ENCODE results near the gene FBRS. TPM values are rescaled to one million over a fixed set of nuclear protein-coding genes. Genes with fewer than 3 reads are reported as not detected.

The FBRS gene
- 9.2 TPM for polyA plus RNA-seq (2013, experiment 1 of 2)
- 12.8 TPM for polyA plus RNA-seq (2013, experiment 2 of 2)

GRCh38 chr16:30657866-30658730 is at the start of gene FBRS:
Gene FBRS, plus strand, starts transcription at chr16:30658431. Its CDS starts 1,088 bp downstream, at chr16:30659519.
- peak within 1 kb of the TSS; percentile 95 for H3K27ac ChIP-seq (ENCODE audit: low read depth, low read length)
- peaks cover 24% of the 10 kb centered on the region for H3K36me3 ChIP-seq (ENCODE audit: insufficient read depth, low read length)
- H3K4me1 ChIP-seq (ENCODE audit: insufficient read depth, low read length), result peaks cover 5% of the 10 kb centered on the region; the same call in 1 of the 2 replicates
- peaks cover 46% of the 10 kb centered on the region for H3K27me3 ChIP-seq (ENCODE audit: insufficient read depth, low read length)
- H3K9ac ChIP-seq (ENCODE audit: low read depth, low read length), result peak within 1 kb of the TSS; percentile 75
- under 1% methylated on average over 85 of the region's 86 CpGs for WGBS
- H3K9me3 ChIP-seq (ENCODE audit: insufficient read depth, low read depth, low read length), result no peaks in the 10 kb centered on the region
- H3K4me3 ChIP-seq (ENCODE audit: low read length), result peak within 1 kb of the TSS; percentile 80

DNA sequence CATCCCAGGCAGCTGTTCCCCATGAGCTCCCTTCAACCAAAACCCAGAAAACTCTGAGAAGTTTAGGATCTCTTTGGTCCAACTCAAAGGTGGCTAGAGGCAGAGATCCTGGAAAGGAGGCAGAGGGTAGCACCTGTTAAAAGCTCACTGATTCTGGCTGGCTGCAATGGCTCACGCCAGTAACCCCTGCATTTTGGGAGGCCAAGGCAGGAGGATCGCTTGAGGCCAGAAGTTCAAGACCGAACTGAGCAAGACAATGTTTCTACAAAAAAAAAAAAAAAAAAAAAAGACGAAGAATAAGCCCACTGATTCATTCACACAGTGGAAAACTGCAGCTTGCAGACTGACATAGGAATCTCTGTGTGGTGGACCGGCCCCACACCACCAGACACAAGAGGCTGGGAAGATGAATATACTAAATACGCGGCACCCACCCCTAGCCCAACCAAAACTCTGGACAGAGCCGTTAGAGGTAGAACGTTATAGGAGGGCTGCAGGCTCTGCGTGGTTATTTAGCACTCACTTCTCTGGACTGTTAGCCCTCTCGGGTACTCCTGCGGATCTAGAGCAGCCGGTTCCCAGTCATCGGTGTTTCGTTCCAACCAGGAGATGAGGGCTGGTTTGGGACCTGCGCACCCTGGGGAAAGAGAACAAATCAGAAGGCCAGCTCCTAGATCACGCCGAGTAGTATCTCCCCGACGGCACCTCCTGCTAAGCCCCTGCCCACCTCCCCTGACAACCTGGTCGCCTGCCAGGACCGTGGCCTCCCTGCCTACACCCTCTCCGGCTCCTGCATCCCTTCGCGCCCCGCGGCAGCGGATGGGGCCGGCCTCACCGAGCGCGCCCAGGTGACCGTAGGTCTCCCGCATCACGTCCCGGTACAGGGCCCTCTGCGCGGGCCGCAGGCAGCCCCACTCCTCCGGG is 49.0 kb upstream of the FBRS start:
- Histone ChIP-seq H3K9me3 (ENCODE audit: insufficient read depth, low read depth, low read length) (no peaks in the 10 kb centered on the region), H3K27me3 (ENCODE audit: insufficient read depth, low read length) (no peaks in the 10 kb centered on the region), H3K36me3 (ENCODE audit: insufficient read depth, low read length) (peaks cover 26% of the 10 kb centered on the region), H3K4me3 (ENCODE audit: low read length) (peak overlapping the region; percentile 84), H3K9ac (ENCODE audit: low read depth, low read length) (peak overlapping the region; percentile 97), H3K27ac (ENCODE audit: low read depth, low read length) (peak overlapping the region; percentile 91), H3K4me1 (ENCODE audit: insufficient read depth, low read length) (no peaks in the 10 kb centered on the region)
- 13% methylated on average over 38 of the region's 40 CpGs for WGBS

DNA sequence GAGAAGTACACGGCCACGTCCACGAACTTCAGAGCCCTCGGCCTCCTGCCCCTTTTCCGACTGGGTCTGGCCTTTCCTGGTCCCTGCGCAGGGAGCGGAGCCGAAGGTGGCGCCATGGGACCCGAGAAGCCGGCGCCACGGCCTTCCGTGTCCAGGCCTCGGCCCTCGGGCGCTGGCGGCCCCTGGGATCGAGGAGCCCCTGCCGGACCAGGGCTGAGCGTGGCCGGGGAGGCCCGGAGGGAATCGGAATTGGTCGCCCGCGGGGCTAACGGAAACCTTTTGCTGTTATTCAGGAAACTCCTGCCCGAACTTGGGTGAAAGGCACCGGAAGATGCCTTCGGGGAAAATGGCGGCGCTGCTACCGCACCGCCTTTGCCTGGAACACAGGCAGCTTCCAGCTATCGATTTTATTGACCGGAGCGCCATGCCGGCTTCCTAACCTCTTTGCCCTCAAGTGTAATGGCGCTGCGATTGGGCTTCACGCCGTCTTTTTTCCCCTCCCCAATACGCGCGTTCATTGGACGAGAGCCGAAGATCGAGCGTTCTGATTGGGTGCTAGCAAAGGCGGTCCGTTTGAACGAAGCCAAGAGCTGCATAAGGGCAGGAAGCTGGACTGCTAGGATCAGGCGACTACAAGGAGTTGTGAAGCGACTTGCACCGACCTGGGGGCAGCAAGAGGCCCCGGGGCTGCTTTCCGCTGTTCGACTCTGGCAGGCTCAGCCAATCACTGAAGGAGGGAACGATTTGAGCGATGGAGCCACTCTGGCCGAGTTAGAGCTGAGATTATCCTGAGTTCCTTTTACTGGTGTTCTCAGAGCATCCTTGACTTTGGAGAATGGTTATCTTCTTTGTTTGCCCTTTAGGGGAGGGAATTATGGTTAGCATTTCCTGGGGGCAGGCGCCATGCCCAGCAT is 48.0 kb upstream of the FBRS start, which contains the start of gene ZNF689:
Gene ZNF689, minus strand, starts transcription at position 464 of the 914 bp plus-strand sequence. Its CDS starts 348 bp downstream, at position 116.
- no peaks in the 10 kb centered on the region for H3K4me1 ChIP-seq (ENCODE audit: insufficient read depth, low read length)

GRCh38 chr16:30615358-30616091 is 42.7 kb upstream of the FBRS start:
- Histone ChIP-seq H3K4me1 (ENCODE audit: insufficient read depth, low read length) (no peaks in the 10 kb centered on the region), H3K9ac (ENCODE audit: low read depth, low read length) (no peak overlapping the region), H3K36me3 (ENCODE audit: insufficient read depth, low read length) (no peaks in the 10 kb centered on the region), H3K9me3 (ENCODE audit: insufficient read depth, low read depth, low read length) (no peaks in the 10 kb centered on the region), H3K4me3 (ENCODE audit: low read length) (no peak overlapping the region), H3K27me3 (ENCODE audit: insufficient read depth, low read length) (0 out of 2 replicates have a peak, but pooled peaks cover 5% of the 10 kb centered on the region), H3K27ac (ENCODE audit: low read depth, low read length) (no peak overlapping the region)
- 59% methylated on average over 12 of the region's 12 CpGs for WGBS

More for the DNA sequence above, 48.0 kb upstream of the FBRS start, which contains the start of gene ZNF689:
- H3K4me3 ChIP-seq (ENCODE audit: low read length), result peak within 1 kb of the TSS; percentile 84
- WGBS, result under 1% methylated on average over 62 of the region's 63 CpGs
- H3K27me3 ChIP-seq (ENCODE audit: insufficient read depth, low read length), result no peaks in the 10 kb centered on the region
- peaks cover 17% of the 10 kb centered on the region for H3K36me3 ChIP-seq (ENCODE audit: insufficient read depth, low read length)
- no peaks in the 10 kb centered on the region for H3K9me3 ChIP-seq (ENCODE audit: insufficient read depth, low read depth, low read length)
- peak within 1 kb of the TSS; percentile 97 for H3K9ac ChIP-seq (ENCODE audit: low read depth, low read length)
- peak within 1 kb of the TSS; percentile 91 for H3K27ac ChIP-seq (ENCODE audit: low read depth, low read length)

- Histone ChIP-seq H3K9me3 (ENCODE audit: insufficient read depth, low read depth, low read length) (no peaks in the 10 kb centered on the region), H3K4me3 (ENCODE audit: low read length) (no peak overlapping the region), H3K4me1 (ENCODE audit: insufficient read depth, low read length) (no peaks in the 10 kb centered on the region), H3K27ac (ENCODE audit: low read depth, low read length) (no peak overlapping the region), H3K9ac (ENCODE audit: low read depth, low read length) (no peak overlapping the region), H3K36me3 (ENCODE audit: insufficient read depth, low read length) (no peaks in the 10 kb centered on the region), H3K27me3 (ENCODE audit: insufficient read depth, low read length) (peaks cover 6% of the 10 kb centered on the region; the same call in 1 of the 2 replicates)
- 92% methylated on average over 4 of the region's 4 CpGs for WGBS
Observed at GRCh38 chr16:30619202-30619601, 39.0 kb upstream of the FBRS start.

DNA sequence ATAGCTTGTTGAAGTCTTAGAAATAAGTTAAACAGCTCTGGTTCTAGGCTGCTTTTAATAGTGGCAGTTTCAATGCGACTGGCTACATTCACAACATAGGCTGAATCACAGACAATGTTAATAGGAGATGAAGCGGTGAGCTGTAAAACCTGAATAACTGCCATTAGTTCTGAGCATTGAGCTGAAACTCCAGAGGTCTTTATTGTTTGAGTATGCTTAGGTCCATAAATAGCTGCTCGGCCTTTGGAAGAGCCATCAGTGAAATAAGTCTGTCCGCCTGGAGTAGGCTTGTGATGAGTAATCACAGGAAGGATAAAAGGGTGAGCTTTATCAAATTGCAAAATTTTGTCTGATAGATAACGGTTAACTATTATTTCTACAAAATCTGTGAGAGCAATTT is 38.6 kb upstream of the FBRS start:
- Histone ChIP-seq H3K9me3 (ENCODE audit: insufficient read depth, low read depth, low read length) (no peaks in the 10 kb centered on the region), H3K36me3 (ENCODE audit: insufficient read depth, low read length) (no peaks in the 10 kb centered on the region), H3K9ac (ENCODE audit: low read depth, low read length) (no peak overlapping the region), H3K27me3 (ENCODE audit: insufficient read depth, low read length) (peaks cover 6% of the 10 kb centered on the region; the same call in 1 of the 2 replicates), H3K4me3 (ENCODE audit: low read length) (no peak overlapping the region), H3K27ac (ENCODE audit: low read depth, low read length) (no peak overlapping the region), H3K4me1 (ENCODE audit: insufficient read depth, low read length) (no peaks in the 10 kb centered on the region)
- 97% methylated on average over 5 of the region's 5 CpGs for WGBS

DNA sequence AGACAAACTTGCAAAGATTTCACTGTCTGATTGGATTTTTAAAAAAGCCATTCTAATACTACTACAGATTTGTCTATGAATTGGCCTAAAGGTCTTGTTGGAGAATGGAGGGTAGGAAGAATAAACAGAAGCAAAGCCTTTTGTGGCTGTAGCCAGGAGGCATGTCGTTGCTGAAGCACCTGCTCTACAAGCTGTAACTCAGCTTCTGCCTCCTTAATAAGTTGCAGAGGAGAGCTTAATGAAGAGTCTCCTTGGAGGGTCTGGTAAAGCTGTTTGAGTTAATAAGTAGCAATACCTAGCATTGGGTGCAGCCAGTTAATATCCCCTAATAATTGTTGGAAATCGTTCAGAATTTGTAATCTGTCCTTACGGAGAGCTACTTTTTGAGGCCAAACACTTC is 38.1 kb upstream of the FBRS start:
- no peaks in the 10 kb centered on the region for H3K36me3 ChIP-seq (ENCODE audit: insufficient read depth, low read length)
- H3K27ac ChIP-seq (ENCODE audit: low read depth, low read length), result no peak overlapping the region
- H3K4me1 ChIP-seq (ENCODE audit: insufficient read depth, low read length), result no peaks in the 10 kb centered on the region
- no peak overlapping the region for H3K4me3 ChIP-seq (ENCODE audit: low read length)
- peaks cover 6% of the 10 kb centered on the region; the same call in 1 of the 2 replicates for H3K27me3 ChIP-seq (ENCODE audit: insufficient read depth, low read length)
- 69% methylated on average over 3 of the region's 3 CpGs for WGBS
- H3K9me3 ChIP-seq (ENCODE audit: insufficient read depth, low read depth, low read length), result no peaks in the 10 kb centered on the region
- no peak overlapping the region for H3K9ac ChIP-seq (ENCODE audit: low read depth, low read length)

GRCh38 chr16:30621765-30622164 is 36.5 kb upstream of the FBRS start:
- no peak overlapping the region for H3K27ac ChIP-seq (ENCODE audit: low read depth, low read length)
- H3K27me3 ChIP-seq (ENCODE audit: insufficient read depth, low read length), result peaks cover 6% of the 10 kb centered on the region; the same call in 1 of the 2 replicates
- H3K4me3 ChIP-seq (ENCODE audit: low read length), result no peak overlapping the region
- no peak overlapping the region for H3K9ac ChIP-seq (ENCODE audit: low read depth, low read length)
- WGBS, result 77% methylated on average over 5 of the region's 5 CpGs
- no peaks in the 10 kb centered on the region for H3K9me3 ChIP-seq (ENCODE audit: insufficient read depth, low read depth, low read length)
- no peaks in the 10 kb centered on the region for H3K4me1 ChIP-seq (ENCODE audit: insufficient read depth, low read length)
- H3K36me3 ChIP-seq (ENCODE audit: insufficient read depth, low read length), result no peaks in the 10 kb centered on the region

DNA sequence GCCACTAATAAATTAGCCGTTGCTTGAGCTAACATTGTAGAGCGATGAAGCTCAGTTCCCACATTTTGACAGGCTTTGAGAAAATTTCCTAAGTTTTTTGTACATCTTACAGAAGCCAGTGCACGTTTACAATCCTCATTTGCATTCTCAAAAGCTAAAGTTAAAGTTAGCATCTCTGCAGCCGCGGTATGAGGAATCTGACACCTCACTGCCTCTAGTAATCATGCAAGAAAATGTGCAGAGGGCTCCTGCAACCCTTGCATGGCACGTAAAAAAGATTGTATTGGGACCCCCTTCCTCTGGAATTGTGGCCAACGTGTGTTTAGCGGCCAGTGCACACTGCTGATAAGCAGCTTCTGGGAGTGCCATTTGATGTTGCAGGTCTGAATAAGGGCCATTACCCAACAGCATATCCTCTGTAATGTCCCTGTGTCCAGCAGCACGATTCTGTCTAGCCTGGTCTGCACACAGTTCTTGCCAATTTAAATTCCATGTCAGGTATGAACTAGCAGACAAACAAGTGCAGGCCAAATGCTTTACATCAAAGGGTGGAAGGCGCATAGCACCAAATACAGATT is 35.7 kb upstream of the FBRS start:
- no peak overlapping the region for H3K4me3 ChIP-seq (ENCODE audit: low read length)
- no peaks in the 10 kb centered on the region for H3K36me3 ChIP-seq (ENCODE audit: insufficient read depth, low read length)
- H3K27me3 ChIP-seq (ENCODE audit: insufficient read depth, low read length), result peaks cover 4% of the 10 kb centered on the region; the same call in 1 of the 2 replicates

More for the DNA sequence above, 35.7 kb upstream of the FBRS start:
- Histone ChIP-seq H3K4me1 (ENCODE audit: insufficient read depth, low read length) (no peaks in the 10 kb centered on the region), H3K27ac (ENCODE audit: low read depth, low read length) (no peak overlapping the region), H3K9me3 (ENCODE audit: insufficient read depth, low read depth, low read length) (no peaks in the 10 kb centered on the region), H3K9ac (ENCODE audit: low read depth, low read length) (no peak overlapping the region)
- 83% methylated on average over 10 of the region's 10 CpGs for WGBS

All from HUES64 (cell line).